Esophagus muscularis mucosa (tissue), 4 donors: ENCODE results near the gene GFI1. TPM values are rescaled to one million over a fixed set of nuclear protein-coding genes. Genes with fewer than 3 reads are reported as not detected.

Source experiments
- DNase-seq: peaks from one replicate; pipeline ENCODE4 v3.0.0-alpha.2; 2017; ENCODE audit errors: extremely low spot score
- H3K27ac ChIP-seq, 4 donors: fragments of 200-600 bp; sonication (generic); replicated peaks in 1 of 4; 1 replicate in 3 of 4; 2 replicates in 1 of 4; pipeline ENCODE4 v1.5.1; 2016 to 2019; ENCODE audit warnings: mild to moderate bottlenecking in 1 of 4
- H3K27me3 ChIP-seq, 4 donors: fragments of 200-600 bp; sonication (generic); one replicate each; pipeline versions ENCODE4 v1.5.1 to v1.6.0; 2016 to 2019
- H3K36me3 ChIP-seq, 4 donors: fragments of 200-600 bp; sonication (generic); one replicate each; pipeline ENCODE4 v1.5.1; 2016 to 2019
- H3K4me1 ChIP-seq, 4 donors: fragments of 200-600 bp; sonication (generic); one replicate each; pipeline ENCODE4 v1.5.1; 2016 to 2019
- H3K4me3 ChIP-seq, 4 donors: fragments of 200-600 bp; sonication (generic); 1 replicate in 2 of 4; 2 replicates in 2 of 4; pipeline ENCODE4 v1.5.1; 2016 to 2019; ENCODE audit warnings: mild to moderate bottlenecking in 4 of 4, moderate library complexity in 1 of 4
- H3K9me3 ChIP-seq, 4 donors: fragments of 200-600 bp; sonication (generic); 1 replicate in 3 of 4; 2 replicates in 1 of 4; pipeline ENCODE4 v1.5.1; 2016 to 2019
- EP300 ChIP-seq: sonication (generic); formaldehyde crosslinking; IDR thresholded peaks from one replicate; pipeline ENCODE4 v1.6.1; 2017; ENCODE audit warnings: antibody characterized with exemption
- POLR2A ChIP-seq: fragments of 450-650 bp; IDR thresholded peaks from one replicate; pipeline ENCODE4 v1.6.1; 2017; ENCODE audit warnings: antibody characterized with exemption, moderate library complexity, mild to moderate bottlenecking, low read depth
- POLR2AphosphoS5 ChIP-seq, 2 donors: sonication (generic); formaldehyde crosslinking; IDR thresholded peaks; one replicate each; pipeline ENCODE4 v1.6.1; 2017; ENCODE audit warnings: antibody characterized with exemption in 2 of 2
- WGBS: methylation state at CpG from one replicate; pipeline ENCODE4 v1.1.5; 2018; 5-methylcytosine and 5-hydroxymethylcytosine counted together
- intact Hi-C: fragments of 100-400 bp; cut with DNase I; formaldehyde crosslinking; loops from one replicate; pipeline ENCODE4 v1.15.1; 2023
- total RNA-seq, 4 donors: library from RNA; depleted of rRNA; stranded (reverse); fragments of >200 nt; gene quantifications; one replicate each; pipeline versions ENCODE4 v1.1.0 to v1.2.1, GENCODE V29; 2016
- TF ChIP-seq, protein P1 (sequence below), 3 experiments: fragments of 200-600 bp in 2 of 3; fragments of 450-650 bp in 1 of 3; sonication (generic) in 2 of 3; IDR thresholded peaks; one replicate each; pipeline ENCODE4 v1.5.1; 2017 to 2019; ENCODE audit warnings: antibody characterized with exemption in 3 of 3, mild to moderate bottlenecking in 2 of 3, moderate library complexity in 1 of 3

GFI1 gene
- total RNA-seq, 4 donors from 2014 or later = 0.32 to 3.3 (median 0.81) TPM

DNA sequence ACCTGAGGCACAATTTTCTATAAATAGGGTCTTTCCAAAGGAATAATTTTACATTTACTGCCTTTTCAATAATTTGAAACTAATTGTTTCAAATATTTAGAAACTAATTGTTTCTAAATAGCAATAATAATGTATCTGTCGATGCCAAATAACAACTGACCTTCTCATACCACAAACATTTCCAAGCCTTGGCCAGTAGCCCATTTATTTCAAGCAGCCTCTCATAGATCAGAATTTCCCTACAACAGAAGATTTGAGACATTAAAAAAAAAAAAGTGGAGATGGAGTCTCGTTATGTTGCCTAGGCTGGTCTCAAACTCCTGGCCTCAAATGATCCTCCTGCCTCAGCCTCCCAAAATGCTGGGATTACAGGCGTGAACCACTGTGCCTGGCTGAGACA is 2.1 kb upstream of the GFI1 start:
- WGBS = 82% methylated on average over 3 of the region's 3 CpGs
- Histone ChIP-seq H3K4me1 (peaks cover 25 to 33% (median 32%) of the 10 kb centered on the region in 4 donors), H3K4me3 (no peak overlapping the region), H3K27ac (no peak overlapping the region), H3K36me3 (no peaks in the 10 kb centered on the region), H3K27me3 (peaks cover 12 to 54% (median 35%) of the 10 kb centered on the region in 4 donors), H3K9me3 (no peaks in the 10 kb centered on the region)
- no peak for TF ChIP-seq POLR2AphosphoS5 (IDR thresholded peaks at IDR 0.05)
- no peak for TF ChIP-seq POLR2A
- no peak for TF ChIP-seq EP300
- TF ChIP-seq, protein P1, sequence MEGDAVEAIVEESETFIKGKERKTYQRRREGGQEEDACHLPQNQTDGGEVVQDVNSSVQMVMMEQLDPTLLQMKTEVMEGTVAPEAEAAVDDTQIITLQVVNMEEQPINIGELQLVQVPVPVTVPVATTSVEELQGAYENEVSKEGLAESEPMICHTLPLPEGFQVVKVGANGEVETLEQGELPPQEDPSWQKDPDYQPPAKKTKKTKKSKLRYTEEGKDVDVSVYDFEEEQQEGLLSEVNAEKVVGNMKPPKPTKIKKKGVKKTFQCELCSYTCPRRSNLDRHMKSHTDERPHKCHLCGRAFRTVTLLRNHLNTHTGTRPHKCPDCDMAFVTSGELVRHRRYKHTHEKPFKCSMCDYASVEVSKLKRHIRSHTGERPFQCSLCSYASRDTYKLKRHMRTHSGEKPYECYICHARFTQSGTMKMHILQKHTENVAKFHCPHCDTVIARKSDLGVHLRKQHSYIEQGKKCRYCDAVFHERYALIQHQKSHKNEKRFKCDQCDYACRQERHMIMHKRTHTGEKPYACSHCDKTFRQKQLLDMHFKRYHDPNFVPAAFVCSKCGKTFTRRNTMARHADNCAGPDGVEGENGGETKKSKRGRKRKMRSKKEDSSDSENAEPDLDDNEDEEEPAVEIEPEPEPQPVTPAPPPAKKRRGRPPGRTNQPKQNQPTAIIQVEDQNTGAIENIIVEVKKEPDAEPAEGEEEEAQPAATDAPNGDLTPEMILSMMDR (IDR thresholded peaks at IDR 0.05) = no peak
- DNase-seq = no peak
- intact Hi-C loops = no loop called here

DNA sequence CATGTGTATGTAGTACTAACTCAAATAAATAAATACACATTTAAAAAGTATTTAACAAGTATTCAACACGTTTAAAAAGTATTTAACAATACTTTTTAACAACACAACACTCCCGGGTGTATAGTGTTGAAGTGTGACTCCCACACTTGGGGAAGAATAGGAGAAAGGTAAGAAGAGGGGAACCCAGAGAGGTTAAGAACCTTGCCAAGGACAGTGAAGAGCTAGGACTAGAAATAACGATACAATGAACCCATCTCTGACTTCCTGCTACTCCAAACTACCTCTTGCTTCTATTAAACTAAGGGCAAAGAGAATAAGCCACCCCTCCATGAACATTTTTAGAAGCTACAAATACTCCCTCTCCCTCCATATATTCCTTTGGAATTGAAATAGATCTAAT is 1.7 kb upstream of the GFI1 start:
- Histone ChIP-seq H3K4me3 (no peak overlapping the region), H3K27ac (no peak overlapping the region), H3K36me3 (no peaks in the 10 kb centered on the region), H3K9me3 (no peaks in the 10 kb centered on the region), H3K4me1 (peaks cover 29 to 37% (median 36%) of the 10 kb centered on the region in 4 donors), H3K27me3 (peaks cover 15 to 58% (median 39%) of the 10 kb centered on the region in 4 donors)
- TF ChIP-seq POLR2AphosphoS5 (IDR thresholded peaks at IDR 0.05) (no peak), EP300 (no peak), POLR2A (no peak)
- TF ChIP-seq, protein P1 (IDR thresholded peaks at IDR 0.05) = no peak
- WGBS = 52% methylated on average over 3 of the region's 3 CpGs
- no peak for DNase-seq
- intact Hi-C loops = no loop called here

GRCh38 chr1:92487078-92487605 is 417 bp upstream of the GFI1 start:
- 67% methylated on average over 7 of the region's 7 CpGs for WGBS
- no peak overlapping the region for H3K27ac ChIP-seq
- no peak for DNase-seq
- peaks cover 41 to 49% (median 48%) of the 10 kb centered on the region in 4 donors for H3K4me1 ChIP-seq
- intact Hi-C loops = no loop called here
- H3K9me3 ChIP-seq = no peaks in the 10 kb centered on the region
- H3K4me3 ChIP-seq = peak overlapping the region; percentile 48 to 57 (median 54)
- H3K27me3 ChIP-seq = peaks cover 20 to 71% (median 52%) of the 10 kb centered on the region in 4 donors
- TF ChIP-seq EP300 (no peak), POLR2AphosphoS5 (IDR thresholded peaks at IDR 0.05) (no peak), POLR2A (no peak)
- TF ChIP-seq, protein P1 (IDR thresholded peaks at IDR 0.05) = no peak
- H3K36me3 ChIP-seq = no peaks in the 10 kb centered on the region

- H3K27me3 ChIP-seq = peaks cover 20 to 86% (median 64%) of the 10 kb centered on the region in 4 donors
- 2% methylated on average over 30 of the region's 82 CpGs for WGBS
- H3K27ac ChIP-seq = peak overlapping the region in 2 of 4 donors; percentile 1 to 19
- peak overlapping the region; percentile 48 to 57 (median 54) for H3K4me3 ChIP-seq
- TF ChIP-seq, protein P1 (IDR thresholded peaks at IDR 0.05) = peak in 1 of 3 experiments; percentile 11
- no peak for TF ChIP-seq EP300
- intact Hi-C loops = no loop called here
- H3K9me3 ChIP-seq = no peaks in the 10 kb centered on the region
- H3K4me1 ChIP-seq = peaks cover 50 to 65% (median 64%) of the 10 kb centered on the region in 4 donors
- no peaks in the 10 kb centered on the region for H3K36me3 ChIP-seq
- DNase-seq = no peak
Measured at GRCh38 chr1:92485381-92486250, 1.1 kb downstream of the GFI1 start.
